Measurements from ENCODE around the gene DNMT3B. TPM values are rescaled to one million over a fixed set of nuclear protein-coding genes. Genes with fewer than 3 reads are reported as not detected.

DNMT3B gene
- total and polyA plus RNA-seq, 9 of the 15 experiments (the other 6 are each of a cell fraction or from before 2014, with no cell fraction given) = 9.3 to 74.8 (median 49.1) TPM

DNA sequence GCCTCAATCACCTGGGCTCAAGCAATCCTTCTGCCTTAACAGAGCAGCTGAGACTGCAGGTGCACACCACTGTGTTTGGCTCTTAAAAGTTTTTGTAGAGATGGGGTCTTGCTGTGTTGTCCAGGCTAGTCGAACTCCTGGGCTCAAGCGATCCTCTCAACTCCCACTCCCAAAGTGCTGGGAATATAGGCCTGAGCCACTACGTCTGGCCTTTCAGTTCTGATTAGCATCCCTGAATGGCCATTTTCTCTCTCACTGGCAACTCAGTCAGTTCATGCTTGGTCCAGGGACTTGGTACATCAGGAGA is 28.5 kb downstream of the DNMT3B start:
- BruUV-seq (replicated peaks) = no TSS peak

DNA sequence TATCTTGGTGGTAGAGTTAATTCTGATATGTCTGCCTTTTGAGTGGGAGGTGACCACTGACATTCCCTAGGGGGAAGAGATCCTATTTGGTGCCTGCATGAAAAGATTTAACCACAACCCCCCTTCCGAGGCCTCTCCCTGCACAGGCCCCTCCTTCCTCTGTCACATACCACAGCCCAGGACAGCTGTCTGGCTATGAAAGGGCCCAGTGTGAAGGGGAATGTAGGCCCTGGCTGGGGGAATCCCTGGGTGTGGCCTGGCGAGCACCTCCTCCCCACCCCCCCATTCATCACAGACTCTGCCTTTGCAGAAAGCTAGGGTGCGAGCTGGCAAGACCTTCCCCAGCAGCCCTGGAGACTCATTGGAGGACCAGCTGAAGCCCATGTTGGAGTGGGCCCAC is 30.1 kb downstream of the DNMT3B start:
- intact Hi-C loops (cut with micrococcal nuclease) (loop anchor here (10.0 kb wide), 1 partner anchor 302 kb away; no protein-coding TSS in a partner anchor), in situ Hi-C loops (cut with MboI) (no loop called here)
- H3K27ac ChIP-seq (ENCODE audit: extremely low read depth, low read depth, low read length) = no peak overlapping the region
- peaks cover 8% of the 10 kb centered on the region; the same call in 1 of the 2 replicates for H4K20me1 ChIP-seq (replicated peaks; ENCODE audit: control insufficient read depth, insufficient read depth, low read length)
- no peaks in the 10 kb centered on the region for H3K27me3 ChIP-seq (ENCODE audit: control insufficient read depth in 2 of 2, insufficient read depth in 2 of 2, low read length in 2 of 2)
- H3K36me3 ChIP-seq (ENCODE audit: control insufficient read depth, insufficient read depth, low read length) = peaks cover 99% of the 10 kb centered on the region
- H3K4me2 ChIP-seq (ENCODE audit: insufficient read depth, low read length) = no peak overlapping the region
- 88% methylated on average over 2 of the region's 3 CpGs for WGBS (ENCODE audit: insufficient coverage, low coverage, missing lambda C conversion rate)
- FAIRE-seq (no peak), DNase-seq (ENCODE audit: extremely low read depth in 1 of 4, low spot score in 3 of 4) (peak in 2 of 4 experiments; percentile 35), ATAC-seq (no peak)
- H3K79me2 ChIP-seq (ENCODE audit: control insufficient read depth, insufficient read depth, low read length) = peaks cover 6% of the 10 kb centered on the region; the same call in 1 of the 3 replicates
- H3K4me1 ChIP-seq (replicated peaks in 1 of 2; ENCODE audit: control insufficient read depth in 2 of 2, insufficient read depth in 2 of 2, low read length in 2 of 2) = no peaks in the 10 kb centered on the region
- BruUV-seq (replicated peaks) = no TSS peak
- H3K9me1 ChIP-seq (ENCODE audit: control insufficient read depth, insufficient read depth, low read length) = no peaks in the 10 kb centered on the region
- TF ChIP-seq ZNF717 (CRISPR knock-in tag; IDR thresholded peaks at IDR 0.05) (no peak), ZNF165 (CRISPR knock-in tag; IDR thresholded peaks at IDR 0.05; ENCODE audit: borderline replicate concordance) (no peak), HNRNPLL (IDR thresholded peaks at IDR 0.05; ENCODE audit: low read depth, low read length, poor library complexity, severe bottlenecking) (no peak), MAFG (tag; conservative IDR thresholded peaks at IDR 0.05) (no peak)
- TF ChIP-seq, protein P1, sequence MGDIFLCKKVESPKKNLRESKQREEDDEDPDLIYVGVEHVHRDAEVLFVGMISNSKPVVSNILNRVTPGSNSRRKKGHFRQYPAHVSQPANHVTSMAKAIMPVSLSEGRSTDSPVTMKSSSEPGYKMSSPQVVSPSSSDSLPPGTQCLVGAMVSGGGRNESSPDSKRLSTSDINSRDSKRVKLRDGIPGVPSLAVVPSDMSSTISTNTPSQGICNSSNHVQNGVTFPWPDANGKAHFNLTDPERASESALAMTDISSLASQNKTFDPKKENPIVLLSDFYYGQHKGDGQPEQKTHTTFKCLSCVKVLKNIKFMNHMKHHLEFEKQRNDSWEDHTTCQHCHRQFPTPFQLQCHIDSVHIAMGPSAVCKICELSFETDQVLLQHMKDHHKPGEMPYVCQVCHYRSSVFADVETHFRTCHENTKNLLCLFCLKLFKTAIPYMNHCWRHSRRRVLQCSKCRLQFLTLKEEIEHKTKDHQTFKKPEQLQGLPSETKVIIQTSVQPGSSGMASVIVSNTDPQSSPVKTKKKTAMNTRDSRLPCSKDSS (IDR thresholded peaks at IDR 0.05; ENCODE audit: low read depth, partially characterized antibody) = no peak
- TF ChIP-seq, protein P2, sequence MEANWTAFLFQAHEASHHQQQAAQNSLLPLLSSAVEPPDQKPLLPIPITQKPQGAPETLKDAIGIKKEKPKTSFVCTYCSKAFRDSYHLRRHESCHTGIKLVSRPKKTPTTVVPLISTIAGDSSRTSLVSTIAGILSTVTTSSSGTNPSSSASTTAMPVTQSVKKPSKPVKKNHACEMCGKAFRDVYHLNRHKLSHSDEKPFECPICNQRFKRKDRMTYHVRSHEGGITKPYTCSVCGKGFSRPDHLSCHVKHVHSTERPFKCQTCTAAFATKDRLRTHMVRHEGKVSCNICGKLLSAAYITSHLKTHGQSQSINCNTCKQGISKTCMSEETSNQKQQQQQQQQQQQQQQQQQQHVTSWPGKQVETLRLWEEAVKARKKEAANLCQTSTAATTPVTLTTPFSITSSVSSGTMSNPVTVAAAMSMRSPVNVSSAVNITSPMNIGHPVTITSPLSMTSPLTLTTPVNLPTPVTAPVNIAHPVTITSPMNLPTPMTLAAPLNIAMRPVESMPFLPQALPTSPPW (CRISPR knock-in tag; IDR thresholded peaks at IDR 0.05) = peak; percentile 29; the same call in 1 of the 2 replicates
- peak overlapping the region in 1 of 2 experiments; percentile 31; a peak in 2 of 4 replicates for H3K9ac ChIP-seq (ENCODE audit: insufficient read depth in 1 of 2, low read depth in 2 of 2, low read length in 2 of 2)
- ChIA-PET POLR2A (interaction anchor here (0.6 to 0.9 kb wide), 3 partner anchors 19 to 691 kb away, joined by 3 read pairs; no protein-coding TSS in a partner anchor), CTCF (ENCODE audit: low intra/inter-chr PET ratio) (no interaction called here)
- no peaks in the 10 kb centered on the region for H3K9me3 ChIP-seq (replicated peaks; ENCODE audit: control insufficient read depth, insufficient read depth, low read depth, low read length)
- H3K4me3 ChIP-seq = no peak overlapping the region
- H2AFZ ChIP-seq (ENCODE audit: low read depth, low read length) = no peak overlapping the region

More for the DNA sequence above, 28.5 kb downstream of the DNMT3B start:
- H3K27ac ChIP-seq (ENCODE audit: extremely low read depth, low read depth, low read length) = no peak overlapping the region
- H3K79me2 ChIP-seq (ENCODE audit: control insufficient read depth, insufficient read depth, low read length) = peaks cover 6% of the 10 kb centered on the region; the same call in 1 of the 3 replicates
- no peaks in the 10 kb centered on the region for H3K4me1 ChIP-seq (replicated peaks in 1 of 2; ENCODE audit: control insufficient read depth in 2 of 2, insufficient read depth in 2 of 2, low read length in 2 of 2)
- peaks cover 97% of the 10 kb centered on the region for H3K36me3 ChIP-seq (ENCODE audit: control insufficient read depth, insufficient read depth, low read length)
- H3K4me2 ChIP-seq (ENCODE audit: insufficient read depth, low read length) = no peak overlapping the region
- no peak overlapping the region for H3K9ac ChIP-seq (ENCODE audit: insufficient read depth in 1 of 2, low read depth in 2 of 2, low read length in 2 of 2)
- H3K9me3 ChIP-seq (replicated peaks; ENCODE audit: control insufficient read depth, insufficient read depth, low read depth, low read length) = no peaks in the 10 kb centered on the region
- 96% methylated on average over 3 of the region's 3 CpGs for WGBS (ENCODE audit: insufficient coverage, low coverage, missing lambda C conversion rate)
- TF ChIP-seq ZNF121 (CRISPR knock-in tag; conservative IDR thresholded peaks at IDR 0.05) (peak; percentile 67; the same call in 1 of the 2 replicates), HMGN3 (IDR thresholded peaks at IDR 0.05; ENCODE audit: borderline replicate concordance, extremely low read depth, insufficient read length, low read depth, low read length) (no peak)
- H2AFZ ChIP-seq (ENCODE audit: low read depth, low read length) = no peak overlapping the region
- no peak for DNase-seq (ENCODE audit: extremely low read depth in 1 of 4, low spot score in 3 of 4)
- H3K9me1 ChIP-seq (ENCODE audit: control insufficient read depth, insufficient read depth, low read length) = no peaks in the 10 kb centered on the region
- no peak for ATAC-seq
- H4K20me1 ChIP-seq (replicated peaks; ENCODE audit: control insufficient read depth, insufficient read depth, low read length) = peaks cover 8% of the 10 kb centered on the region; the same call in 1 of the 2 replicates
- ChIA-PET CTCF (ENCODE audit: low intra/inter-chr PET ratio) (interaction anchor here (1.0 kb wide), 1 partner anchor 155 kb away, joined by 3 read pairs; no protein-coding TSS in a partner anchor), POLR2A (interaction anchor here (0.7 to 1.3 kb wide), 2 partner anchors 13 to 32 kb away, joined by 3 to 4 read pairs; no protein-coding TSS in a partner anchor)
- no peak for FAIRE-seq
- no peaks in the 10 kb centered on the region for H3K27me3 ChIP-seq (ENCODE audit: control insufficient read depth in 2 of 2, insufficient read depth in 2 of 2, low read length in 2 of 2)
- intact Hi-C loops (cut with micrococcal nuclease) = loop anchor here (1.0 to 10.0 kb wide), 2 partner anchors 104 to 304 kb away; no protein-coding TSS in a partner anchor
- no peak overlapping the region for H3K4me3 ChIP-seq
- in situ Hi-C loops (cut with MboI) = no loop called here

Data from K562 (cell line).